GM23248 (cell line): ENCODE measurements around the gene PTPRN2. TPM values are rescaled to one million over a fixed set of nuclear protein-coding genes. Genes with fewer than 3 reads are reported as not detected.

Source experiments
- DNase-seq: peaks from one replicate; pipeline ENCODE4 v3.0.0-alpha.2; 2015
- H2AFZ ChIP-seq: fragments of 200-600 bp; sonication (generic); 2 replicates; pipeline ENCODE4 v1.6.1; 2016; ENCODE audit warnings: antibody characterized with exemption
- H3F3A ChIP-seq: fragments of 200-600 bp; sonication (generic); 2 replicates; pipeline ENCODE4 v1.6.1; 2016; ENCODE audit warnings: mild to moderate bottlenecking, antibody characterized with exemption, mixed run types; ENCODE audit not compliant: insufficient read depth
- H3K27ac ChIP-seq: fragments of 200-600 bp; sonication (generic); 2 replicates; pipeline ENCODE4 v1.5.1; 2016; ENCODE audit warnings: mild to moderate bottlenecking
- H3K27me3 ChIP-seq: fragments of 200-600 bp; sonication (generic); replicated peaks from 2 replicates; pipeline ENCODE4 v1.6.1; 2016; ENCODE audit warnings: mild to moderate bottlenecking; ENCODE audit not compliant: insufficient read depth
- H3K36me3 ChIP-seq: fragments of 200-600 bp; sonication (generic); 2 replicates; pipeline ENCODE4 v1.6.1; 2016; ENCODE audit warnings: low read depth, mild to moderate bottlenecking
- H3K4me1 ChIP-seq: fragments of 200-600 bp; sonication (generic); 2 replicates; pipeline ENCODE4 v1.6.1; 2016; ENCODE audit warnings: mild to moderate bottlenecking; ENCODE audit not compliant: insufficient read depth
- H3K4me2 ChIP-seq: fragments of 200-600 bp; sonication (generic); one replicate; pipeline ENCODE4 v1.6.1; 2016; ENCODE audit warnings: mild to moderate bottlenecking; ENCODE audit not compliant: unreplicated experiment
- H3K4me3 ChIP-seq: fragments of 200-600 bp; sonication (generic); 2 replicates; pipeline ENCODE4 v1.5.1; 2016; ENCODE audit warnings: mild to moderate bottlenecking
- H3K79me2 ChIP-seq: fragments of 200-600 bp; sonication (generic); 2 replicates; pipeline ENCODE4 v1.6.1; 2016; ENCODE audit warnings: mild to moderate bottlenecking; ENCODE audit not compliant: insufficient read depth
- H3K9ac ChIP-seq: fragments of 200-600 bp; sonication (generic); 2 replicates; pipeline ENCODE4 v1.6.1; 2016; ENCODE audit warnings: mild to moderate bottlenecking
- H3K9me2 ChIP-seq: fragments of 200-600 bp; sonication (generic); 2 replicates; pipeline ENCODE4 v1.6.1; 2016; ENCODE audit warnings: mixed run types, mild to moderate bottlenecking, moderate library complexity; ENCODE audit not compliant: insufficient read depth
- H3K9me3 ChIP-seq: fragments of 200-600 bp; sonication (generic); one replicate; pipeline ENCODE4 v1.6.1; 2017; ENCODE audit warnings: low read depth
- H4K20me1 ChIP-seq: fragments of 200-600 bp; sonication (generic); 2 replicates; pipeline ENCODE4 v1.6.0; 2016; ENCODE audit not compliant: insufficient read depth
- EZH2 ChIP-seq: fragments of 200-600 bp; sonication (generic); IDR thresholded peaks from 2 replicates; pipeline ENCODE4 v1.6.1; 2018; ENCODE audit warnings: antibody characterized with exemption, mild to moderate bottlenecking; ENCODE audit not compliant: insufficient read depth, poor library complexity, severe bottlenecking
- EZH2phosphoT487 ChIP-seq: fragments of 200-600 bp; sonication (generic); IDR thresholded peaks from 2 replicates; pipeline ENCODE4 v1.6.1; 2018; ENCODE audit warnings: antibody characterized with exemption, moderate library complexity, mild to moderate bottlenecking, low read depth; ENCODE audit not compliant: insufficient read depth
- WGBS, 2 experiments: methylation state at CpG; one replicate each; pipeline ENCODE4 v1.1.6; 2015 to 2017; ENCODE audit warnings: low lambda C conversion rate in 2 of 2, low coverage in 1 of 2; ENCODE audit errors: missing lambda C conversion rate in 2 of 2; 5-methylcytosine and 5-hydroxymethylcytosine counted together
- in situ Hi-C: fragments of 300-500 bp; cut with MboI; formaldehyde crosslinking; loops from 2 replicates; pipeline ENCODE4 v1.15.0; 2020
- polyA plus RNA-seq: library from polyadenylated mRNA; unstranded; fragments of >200 nt; fragmentation: Nextera tagmentation; extraction: Ambion mirVana; gene quantifications from 2 replicates; pipeline ENCODE4 v1.2.1, GENCODE V29; 2016
- total RNA-seq: library from RNA; depleted of rRNA; stranded (reverse); fragments of >200 nt; shearing (Covaris generic); gene quantifications from 2 replicates; pipeline ENCODE4 v1.2.3, GENCODE V29; 2014

Gene PTPRN2
- total and polyA plus RNA-seq, 2 experiments from 2014 or later, result 0.13 TPM; not detected in 1

DNA sequence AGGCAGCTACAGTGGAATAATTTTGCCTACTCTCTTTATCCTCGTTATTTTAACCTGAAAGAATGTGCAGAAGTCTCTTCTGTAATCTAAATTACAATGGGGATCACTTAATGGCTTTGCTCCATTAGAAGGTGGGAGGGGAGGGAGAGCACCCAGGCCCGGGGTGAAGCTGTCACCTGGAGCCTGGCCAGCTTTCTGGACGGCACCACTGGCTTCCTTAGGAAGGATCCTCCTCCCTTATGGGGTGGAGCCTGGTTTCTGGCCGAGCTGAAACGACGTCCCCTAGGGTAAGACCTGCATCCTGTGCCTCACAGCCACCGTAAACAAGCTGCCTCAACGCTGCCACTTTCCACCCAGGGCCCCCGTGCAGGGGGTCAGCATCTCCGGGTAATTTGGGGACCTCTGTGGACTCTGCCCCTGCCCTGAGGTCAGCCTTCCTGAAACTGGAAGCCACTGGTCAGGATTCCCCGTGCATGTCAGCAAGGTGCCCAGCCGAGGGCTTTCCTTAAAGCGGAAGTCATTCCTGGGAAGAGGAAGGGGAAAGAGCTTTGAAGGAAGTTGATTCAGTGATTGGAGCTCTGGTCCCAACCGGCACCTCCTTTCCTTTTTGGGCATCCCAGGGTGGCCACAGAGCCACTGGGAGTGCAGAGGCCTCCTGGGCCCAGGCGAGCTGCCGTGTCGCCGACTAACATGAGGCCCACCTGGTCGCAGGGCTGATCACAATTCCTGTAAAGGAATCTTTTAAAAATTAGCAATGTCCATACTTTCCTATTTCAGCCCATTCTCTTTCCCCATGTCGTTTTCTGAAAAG, 681.8 kb downstream of the PTPRN2 start:
- H3K9ac ChIP-seq, result no peak overlapping the region
- no peak overlapping the region for H3K4me3 ChIP-seq
- no peak overlapping the region for H3K27ac ChIP-seq
- H3K9me2 ChIP-seq, result no peaks in the 10 kb centered on the region
- H3K4me2 ChIP-seq, result no peak overlapping the region
- H3F3A ChIP-seq, result no peaks in the 10 kb centered on the region
- no peak overlapping the region for H2AFZ ChIP-seq
- 11 to 14% methylated on average over 20 of the region's 20 CpGs for WGBS, 2 experiments
- H3K4me1 ChIP-seq, result no peaks in the 10 kb centered on the region
- H3K27me3 ChIP-seq, result no peaks in the 10 kb centered on the region
- in situ Hi-C loops, result no loop called here
- H3K79me2 ChIP-seq, result no peaks in the 10 kb centered on the region
- H4K20me1 ChIP-seq, result no peaks in the 10 kb centered on the region
- no peak for DNase-seq
- no peaks in the 10 kb centered on the region for H3K9me3 ChIP-seq
- no peak for TF ChIP-seq EZH2phosphoT487
- no peak for TF ChIP-seq EZH2
- H3K36me3 ChIP-seq, result no peaks in the 10 kb centered on the region

DNA sequence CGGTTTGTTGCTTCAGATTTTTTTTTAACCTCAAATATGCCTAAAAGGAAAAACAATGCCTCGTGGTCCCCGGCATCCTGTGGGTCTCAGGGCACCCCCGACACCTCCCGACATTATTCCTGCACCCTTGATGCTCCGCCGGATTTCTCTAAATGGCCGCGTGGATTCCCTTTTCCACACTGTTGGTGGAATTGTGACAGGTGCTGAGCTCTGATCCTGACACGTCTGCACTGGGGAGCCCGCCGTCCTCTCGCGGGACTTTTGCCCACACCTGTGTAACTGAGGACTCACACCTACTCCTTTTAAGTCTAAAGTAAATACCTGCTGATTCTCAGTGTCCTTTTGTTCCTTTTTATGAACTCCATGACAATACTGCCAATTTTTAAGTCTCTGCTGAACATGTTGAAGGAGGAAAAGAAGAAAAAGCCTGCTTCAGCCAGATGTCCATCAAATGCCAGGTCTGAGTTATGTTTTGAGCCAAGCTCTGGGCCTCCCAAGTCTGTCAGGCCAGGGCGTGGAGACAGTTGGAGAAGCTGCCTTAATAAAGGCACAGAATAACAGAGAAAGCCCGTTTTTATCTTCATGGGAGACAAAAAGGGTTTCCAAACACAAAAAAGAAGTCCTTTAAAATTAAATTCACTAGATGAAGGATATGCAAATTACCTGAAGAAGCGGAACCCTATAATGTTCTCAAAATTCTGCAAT, 682.6 kb downstream of the PTPRN2 start:
- no peaks in the 10 kb centered on the region for H3K9me2 ChIP-seq
- H3K27me3 ChIP-seq, result no peaks in the 10 kb centered on the region
- in situ Hi-C loops, result no loop called here
- DNase-seq, result no peak
- H3K36me3 ChIP-seq, result no peaks in the 10 kb centered on the region
- H2AFZ ChIP-seq, result no peak overlapping the region
- TF ChIP-seq EZH2, result no peak
- no peak for TF ChIP-seq EZH2phosphoT487
- WGBS, 2 experiments, result 45 to 48% methylated on average over 17 of the region's 17 CpGs
- no peak overlapping the region for H3K9ac ChIP-seq
- no peak overlapping the region for H3K4me3 ChIP-seq
- H3K4me2 ChIP-seq, result no peak overlapping the region
- H4K20me1 ChIP-seq, result no peaks in the 10 kb centered on the region
- H3K27ac ChIP-seq, result no peak overlapping the region
- H3K9me3 ChIP-seq, result no peaks in the 10 kb centered on the region
- no peaks in the 10 kb centered on the region for H3K79me2 ChIP-seq
- no peaks in the 10 kb centered on the region for H3F3A ChIP-seq
- no peaks in the 10 kb centered on the region for H3K4me1 ChIP-seq

DNA sequence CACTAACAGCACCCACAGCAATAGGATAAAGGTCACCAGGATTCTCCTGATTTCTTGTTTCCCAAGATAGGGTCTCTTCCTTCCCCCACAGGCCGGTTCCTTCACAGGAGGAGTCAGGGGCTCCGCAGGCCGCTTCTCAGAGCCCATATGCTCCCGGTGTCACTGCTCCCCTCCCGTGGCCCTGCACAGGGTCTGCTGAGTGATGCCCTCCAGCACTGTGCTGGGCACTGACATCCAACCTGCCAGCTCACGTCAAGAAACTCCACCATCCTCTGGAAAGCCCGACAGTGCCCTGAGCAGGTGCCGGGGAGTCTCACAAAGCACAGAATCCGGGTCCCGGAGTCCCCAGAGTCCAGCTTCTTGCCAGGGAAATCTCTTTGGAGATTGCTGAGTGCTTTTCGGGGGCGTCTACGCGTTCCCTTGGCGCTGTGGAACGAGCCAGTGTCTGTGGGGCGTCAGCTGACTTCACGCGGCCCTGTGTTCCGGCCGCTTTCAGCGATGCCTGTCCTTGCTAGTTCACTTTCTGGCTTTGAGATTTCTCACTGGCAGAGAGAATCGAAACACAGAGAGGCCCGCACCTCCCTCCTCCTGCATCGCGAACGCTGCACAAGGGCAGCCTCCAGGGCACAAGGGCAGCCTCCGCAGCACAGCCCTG, 683.3 kb downstream of the PTPRN2 start:
- no peaks in the 10 kb centered on the region for H3K4me1 ChIP-seq
- no peaks in the 10 kb centered on the region for H3K36me3 ChIP-seq
- in situ Hi-C loops, result no loop called here
- no peaks in the 10 kb centered on the region for H3K27me3 ChIP-seq
- H3K4me3 ChIP-seq, result no peak overlapping the region
- H3K79me2 ChIP-seq, result no peaks in the 10 kb centered on the region
- H3K27ac ChIP-seq, result no peak overlapping the region
- no peaks in the 10 kb centered on the region for H4K20me1 ChIP-seq
- H3K4me2 ChIP-seq, result no peak overlapping the region
- no peaks in the 10 kb centered on the region for H3K9me2 ChIP-seq
- TF ChIP-seq EZH2, result no peak
- no peak for TF ChIP-seq EZH2phosphoT487
- H3K9me3 ChIP-seq, result no peaks in the 10 kb centered on the region
- no peak overlapping the region for H3K9ac ChIP-seq
- no peaks in the 10 kb centered on the region for H3F3A ChIP-seq
- DNase-seq, result no peak
- H2AFZ ChIP-seq, result no peak overlapping the region
- WGBS, 2 experiments, result 41 to 45% methylated on average over 28 of the region's 28 CpGs

DNA sequence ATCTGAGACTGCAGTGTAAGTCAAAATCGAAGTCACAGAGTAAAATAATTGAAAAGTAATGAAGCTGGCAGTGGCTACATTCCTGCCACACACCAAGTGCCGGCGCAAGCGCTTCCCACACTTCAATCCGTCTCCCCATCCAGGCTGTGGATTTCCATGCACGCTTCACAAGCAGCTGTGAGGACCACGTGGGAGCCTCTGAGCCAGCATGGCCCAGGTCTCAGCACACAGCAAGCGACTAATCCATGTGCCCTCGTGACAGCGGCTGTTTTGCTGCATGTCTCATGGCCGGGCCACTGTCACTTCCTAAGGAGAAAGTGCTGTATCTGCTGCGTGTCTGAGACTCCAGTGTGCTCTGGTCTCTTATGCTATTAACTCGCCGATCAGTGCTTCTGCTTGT, 683.9 kb downstream of the PTPRN2 start:
- no peak for DNase-seq
- Histone ChIP-seq H3K4me3 (no peak overlapping the region), H3K4me2 (no peak overlapping the region), H3K27me3 (no peaks in the 10 kb centered on the region), H3K36me3 (no peaks in the 10 kb centered on the region), H2AFZ (no peak overlapping the region), H3K27ac (no peak overlapping the region), H4K20me1 (no peaks in the 10 kb centered on the region), H3K9me2 (no peaks in the 10 kb centered on the region), H3K79me2 (no peaks in the 10 kb centered on the region), H3K9ac (no peak overlapping the region), H3F3A (no peaks in the 10 kb centered on the region), H3K4me1 (no peaks in the 10 kb centered on the region), H3K9me3 (no peaks in the 10 kb centered on the region)
- in situ Hi-C loops, result no loop called here
- 9 to 10% methylated on average over 14 of the region's 14 CpGs for WGBS, 2 experiments
- no peak for TF ChIP-seq EZH2phosphoT487
- TF ChIP-seq EZH2, result no peak
